KMS-11 (cell line): ENCODE measurements around the gene UBE2E2.

ENCODE experiments used
- H2AFZ ChIP-seq: fragments of 200-600 bp; sonication (generic); 2 replicates; pipeline ENCODE4 v1.6.1; 2016; ENCODE audit warnings: antibody characterized with exemption, mixed run types, low read depth
- H3K27ac ChIP-seq: fragments of 200-600 bp; sonication (generic); 2 replicates; pipeline ENCODE4 v1.6.1; 2016; ENCODE audit warnings: mild to moderate bottlenecking, mixed run types
- H3K27me3 ChIP-seq: fragments of 200-600 bp; sonication (generic); 2 replicates; pipeline ENCODE4 v1.6.1; 2017; ENCODE audit warnings: mild to moderate bottlenecking, low read depth, mixed run types, moderate library complexity; ENCODE audit not compliant: insufficient read depth
- H3K36me3 ChIP-seq: fragments of 200-600 bp; sonication (generic); 2 replicates; pipeline ENCODE4 v1.6.1; 2017; ENCODE audit warnings: mild to moderate bottlenecking, mixed run types; ENCODE audit not compliant: insufficient read depth
- H3K4me1 ChIP-seq: fragments of 200-600 bp; sonication (generic); 2 replicates; pipeline ENCODE4 v1.6.1; 2016; ENCODE audit warnings: mild to moderate bottlenecking, low read depth, mixed run types; ENCODE audit not compliant: poor library complexity, severe bottlenecking
- H3K4me2 ChIP-seq: fragments of 200-600 bp; sonication (generic); 2 replicates; pipeline ENCODE4 v1.7.0; 2016; ENCODE audit warnings: mild to moderate bottlenecking, mixed run types
- H3K4me3 ChIP-seq: fragments of 200-600 bp; sonication (generic); IDR thresholded peaks from 2 replicates; pipeline ENCODE4 v1.6.1; 2017; ENCODE audit warnings: low read depth, low read length, mixed read lengths; ENCODE audit not compliant: insufficient read depth
- H3K79me2 ChIP-seq: fragments of 200-600 bp; sonication (generic); 2 replicates; pipeline ENCODE4 v1.6.1; 2016; ENCODE audit warnings: low read depth, mixed run types; ENCODE audit not compliant: insufficient read depth
- H3K9ac ChIP-seq: fragments of 200-600 bp; sonication (generic); 2 replicates; pipeline ENCODE4 v1.6.1; 2016; ENCODE audit warnings: mild to moderate bottlenecking, mixed run types
- H4K20me1 ChIP-seq: fragments of 200-600 bp; sonication (generic); 2 replicates; pipeline ENCODE4 v1.6.1; 2016; ENCODE audit warnings: mild to moderate bottlenecking, mixed run types; ENCODE audit not compliant: insufficient read depth
- CTCF ChIP-seq: fragments of 200-600 bp; sonication (generic); conservative IDR thresholded peaks from 2 replicates; pipeline ENCODE4 v1.6.1; 2017; ENCODE audit warnings: low read depth, mild to moderate bottlenecking, antibody characterized with exemption, low read length, moderate library complexity, mixed read lengths

Gene UBE2E2

DNA sequence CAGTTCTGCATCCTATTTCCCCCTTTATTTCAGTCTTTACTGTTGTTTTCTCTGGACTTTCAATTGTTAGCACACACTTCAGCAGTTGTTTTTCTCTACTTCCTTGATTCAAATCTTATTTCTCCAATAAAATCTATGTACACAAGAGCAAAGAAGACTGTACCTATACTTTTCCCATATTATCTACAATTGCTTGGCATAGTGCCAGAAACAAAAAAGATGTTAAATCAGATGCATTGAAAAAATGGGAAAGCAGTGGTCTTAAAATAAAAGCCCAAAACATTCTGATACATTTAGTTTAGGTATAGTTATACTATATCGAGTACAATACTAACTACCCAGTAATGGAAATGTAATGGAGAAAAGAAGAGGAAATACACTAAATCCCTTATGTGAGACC is 265.1 kb downstream of the UBE2E2 start:
- Histone ChIP-seq H3K36me3 (no peaks in the 10 kb centered on the region), H3K4me3 (no peak overlapping the region)

DNA sequence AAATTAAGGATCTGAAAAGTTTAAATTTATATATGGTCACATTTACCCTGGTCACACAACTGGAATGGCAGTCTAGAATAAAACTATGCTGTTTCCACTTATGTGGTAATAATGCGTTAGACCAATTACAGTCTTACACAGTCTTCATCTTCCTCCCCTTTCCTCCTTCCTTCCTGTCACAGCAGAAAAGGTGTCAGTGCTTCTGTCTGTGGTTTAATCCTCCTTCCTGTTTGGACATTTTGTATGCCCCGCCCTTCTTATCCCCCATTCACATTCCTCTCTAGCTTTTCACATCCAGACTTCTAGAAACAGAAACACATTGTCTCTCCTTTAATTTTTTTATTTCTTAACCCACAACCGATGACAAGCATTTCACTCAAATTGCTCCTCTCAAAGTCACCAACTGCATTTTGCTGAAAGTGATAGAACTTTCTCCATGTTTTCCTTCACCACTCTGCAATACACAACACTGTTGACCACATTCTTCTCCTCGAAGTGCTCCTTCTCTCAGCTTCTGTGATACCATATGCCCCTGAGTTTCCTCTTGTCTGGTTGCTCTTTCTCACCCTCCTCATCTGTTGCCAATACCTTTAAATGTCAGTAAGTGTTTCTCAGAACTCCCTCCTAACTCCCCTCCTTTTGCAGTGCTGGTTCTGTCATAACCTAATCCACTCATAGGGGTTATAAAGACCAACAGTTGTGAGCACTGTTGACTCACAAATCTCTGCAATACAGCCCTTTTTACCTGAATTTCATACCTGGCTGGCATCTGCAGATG is 271.6 kb downstream of the UBE2E2 start:
- H3K27ac ChIP-seq, result no peak overlapping the region
- no peak overlapping the region for H2AFZ ChIP-seq
- no peak overlapping the region for H3K4me2 ChIP-seq
- peaks cover 9% of the 10 kb centered on the region for H3K4me1 ChIP-seq
- no peaks in the 10 kb centered on the region for H4K20me1 ChIP-seq
- TF ChIP-seq CTCF, result no peak
- no peaks in the 10 kb centered on the region for H3K36me3 ChIP-seq
- no peaks in the 10 kb centered on the region for H3K27me3 ChIP-seq
- no peak overlapping the region for H3K4me3 ChIP-seq
- no peaks in the 10 kb centered on the region; the same call in 1 of the 2 replicates for H3K79me2 ChIP-seq
- no peak overlapping the region for H3K9ac ChIP-seq

More for the DNA sequence above, 265.1 kb downstream of the UBE2E2 start:
- Histone ChIP-seq H3K27ac (no peak overlapping the region), H2AFZ (no peak overlapping the region), H4K20me1 (no peaks in the 10 kb centered on the region), H3K9ac (no peak overlapping the region), H3K27me3 (no peaks in the 10 kb centered on the region), H3K4me1 (no peaks in the 10 kb centered on the region), H3K79me2 (no peaks in the 10 kb centered on the region), H3K4me2 (no peak overlapping the region)
- no peak for TF ChIP-seq CTCF

- Histone ChIP-seq H3K4me3 (no peak overlapping the region), H3K4me2 (no peak overlapping the region), H3K36me3 (no peaks in the 10 kb centered on the region), H3K9ac (no peak overlapping the region), H4K20me1 (no peaks in the 10 kb centered on the region), H3K27me3 (no peaks in the 10 kb centered on the region), H2AFZ (no peak overlapping the region), H3K4me1 (peaks cover 9% of the 10 kb centered on the region), H3K79me2 (no peaks in the 10 kb centered on the region; the same call in 1 of the 2 replicates), H3K27ac (no peak overlapping the region)
- TF ChIP-seq CTCF, result no peak
Observed at GRCh38 chr3:23475446-23475845, 272.3 kb downstream of the UBE2E2 start.

DNA sequence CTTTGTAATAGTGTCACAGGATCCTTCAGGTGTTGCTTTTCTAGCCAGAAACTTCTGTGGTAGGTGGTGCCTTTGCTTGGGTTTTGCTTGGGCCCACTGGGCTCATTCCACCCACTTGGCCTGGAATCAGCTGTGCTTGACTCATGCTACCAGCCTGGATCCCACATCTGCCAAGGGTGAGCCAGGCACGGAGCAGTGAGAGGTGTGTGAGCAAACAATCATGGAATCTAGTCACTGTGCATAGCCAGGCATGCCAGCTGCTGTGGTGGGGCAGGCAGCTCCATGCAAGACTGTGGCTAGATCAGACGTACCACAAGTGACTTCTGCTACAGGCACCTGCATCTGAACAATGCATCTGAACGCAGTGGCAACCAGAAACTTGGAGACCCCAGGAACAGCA is 275.9 kb downstream of the UBE2E2 start:
- no peak overlapping the region for H3K4me2 ChIP-seq
- no peaks in the 10 kb centered on the region for H4K20me1 ChIP-seq
- H3K4me3 ChIP-seq, result no peak overlapping the region
- no peaks in the 10 kb centered on the region for H3K36me3 ChIP-seq
- no peak overlapping the region for H3K27ac ChIP-seq
- H3K9ac ChIP-seq, result no peak overlapping the region
- no peak for TF ChIP-seq CTCF
- H2AFZ ChIP-seq, result no peak overlapping the region
- no peaks in the 10 kb centered on the region for H3K27me3 ChIP-seq
- H3K79me2 ChIP-seq, result no peaks in the 10 kb centered on the region; the same call in 1 of the 2 replicates
- peaks cover 9% of the 10 kb centered on the region for H3K4me1 ChIP-seq
